Activated CD8-positive, alpha-beta memory T cell treated with anti-CD3 and anti-CD28 coated beads for 36 hours (primary cell): ENCODE measurements around the gene MYCBP. TPM values are rescaled to one million over a fixed set of nuclear protein-coding genes. Genes with fewer than 3 reads are reported as not detected.
"Not testable (repeated sequence)": the region's sequence is repeated elsewhere in the genome, so short reads cannot be mapped to it uniquely, and the experiment has no call there.

Experiments used
- CTCF ChIA-PET: fragments of 350-600 bp; sonication (Branson Sonifier 250); formaldehyde crosslinking; loops from one replicate; lab custom pipeline; 2021; ENCODE audit warnings: antibody characterized with exemption; lab: Charles Lee
- POLR2A ChIA-PET: fragments of 350-600 bp; sonication (Branson Sonifier 250); formaldehyde crosslinking; loops from one replicate; lab custom pipeline; 2021; ENCODE audit warnings: antibody characterized with exemption; lab: Charles Lee
- total RNA-seq, 2 experiments: library from RNA; stranded (reverse); gene quantifications; one replicate each; pipeline ENCODE4 v1.2.3, GENCODE V29; 2021

Gene MYCBP
- total RNA-seq, 2 experiments from 2014 or later, result 66.4 to 71.9 TPM

DNA sequence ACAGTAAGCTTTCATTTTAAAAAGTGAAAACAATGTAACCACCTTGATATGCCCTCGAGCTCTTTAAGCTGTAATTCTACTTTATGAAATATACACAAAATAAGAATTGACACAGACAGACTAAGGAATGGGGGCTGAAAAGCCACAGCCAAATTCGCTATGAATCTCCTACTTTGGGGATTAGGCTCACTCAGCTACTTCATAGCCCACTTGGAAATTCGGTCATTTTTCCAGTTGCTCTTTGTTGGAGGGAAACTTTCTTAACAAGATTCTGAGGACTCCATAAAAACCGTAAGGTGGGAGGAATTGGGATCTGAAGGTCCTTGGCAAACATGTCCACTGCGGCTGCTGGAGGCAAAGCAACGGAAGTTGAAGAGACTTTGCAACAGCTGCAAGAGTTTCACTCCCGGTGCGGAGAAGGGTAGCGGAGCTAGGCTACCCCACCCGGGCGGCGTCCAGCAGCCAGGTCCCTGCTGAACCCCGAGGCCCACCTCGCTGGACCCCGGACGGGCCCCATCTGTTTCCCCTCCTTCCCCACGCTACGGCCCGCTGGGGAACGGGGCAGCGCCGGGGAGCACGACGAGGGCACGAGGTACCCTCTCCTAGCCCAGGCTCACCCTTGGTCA is 634 bp downstream of the MYCBP start:
- CTCF ChIA-PET, result interaction anchor here (1.3 to 2.4 kb wide), 2 partner anchors 11 to 20 kb away, joined by 3 to 5 read pairs; no protein-coding TSS in a partner anchor
- POLR2A ChIA-PET, result interaction anchor here (0.7 kb wide), 1 partner anchor 154 kb away, joined by 3 read pairs; the partner anchor contains the start of gene NDUFS5

DNA sequence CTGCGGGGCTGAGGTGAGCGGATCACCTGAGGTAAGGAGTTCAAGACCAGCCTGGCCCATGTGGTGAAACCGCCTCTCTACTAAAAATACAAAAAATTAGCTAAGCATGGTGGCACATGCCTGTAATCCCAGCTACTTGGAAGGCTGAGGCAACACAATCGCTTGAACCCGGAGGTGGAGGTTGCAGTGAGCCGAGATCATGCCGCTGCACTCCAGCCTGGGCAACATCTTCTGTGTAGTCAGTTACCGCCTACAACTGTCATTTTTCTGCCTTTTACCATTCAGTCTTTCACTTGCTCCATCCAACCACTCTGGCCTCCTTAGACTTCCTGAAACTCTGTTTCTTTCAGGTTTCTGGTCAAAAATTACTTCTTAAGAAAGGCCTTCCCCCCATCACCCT is 2.2 kb downstream of the MYCBP start:
- ChIA-PET CTCF (no interaction called here), POLR2A (interaction anchor here (0.7 to 1.9 kb wide), 4 partner anchors 12 to 155 kb away, joined by 3 to 7 read pairs (median 4); partner anchors contain the start of genes NDUFS5 and RRAGC)

DNA sequence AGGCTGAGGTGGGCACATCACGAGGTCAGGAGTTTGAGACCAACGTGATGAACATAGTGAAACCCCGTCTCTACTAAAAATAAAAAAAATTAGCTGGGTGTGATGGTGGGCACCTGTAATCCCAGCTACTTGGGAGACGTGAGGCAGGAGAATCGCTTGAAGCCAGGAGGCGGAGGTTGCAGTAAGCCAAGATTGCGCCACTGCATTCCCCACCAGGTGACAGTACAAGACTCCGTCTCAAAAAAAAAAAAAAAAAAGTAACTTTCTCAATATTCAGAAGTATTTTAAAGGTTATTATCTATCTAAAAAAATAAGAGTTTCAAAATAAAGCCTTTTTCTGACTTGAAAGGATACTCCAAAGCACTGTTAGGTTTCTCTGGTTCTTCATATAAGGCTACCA is 5.9 kb downstream of the MYCBP start:
- ChIA-PET POLR2A (no interaction called here), CTCF (no interaction called here)

DNA sequence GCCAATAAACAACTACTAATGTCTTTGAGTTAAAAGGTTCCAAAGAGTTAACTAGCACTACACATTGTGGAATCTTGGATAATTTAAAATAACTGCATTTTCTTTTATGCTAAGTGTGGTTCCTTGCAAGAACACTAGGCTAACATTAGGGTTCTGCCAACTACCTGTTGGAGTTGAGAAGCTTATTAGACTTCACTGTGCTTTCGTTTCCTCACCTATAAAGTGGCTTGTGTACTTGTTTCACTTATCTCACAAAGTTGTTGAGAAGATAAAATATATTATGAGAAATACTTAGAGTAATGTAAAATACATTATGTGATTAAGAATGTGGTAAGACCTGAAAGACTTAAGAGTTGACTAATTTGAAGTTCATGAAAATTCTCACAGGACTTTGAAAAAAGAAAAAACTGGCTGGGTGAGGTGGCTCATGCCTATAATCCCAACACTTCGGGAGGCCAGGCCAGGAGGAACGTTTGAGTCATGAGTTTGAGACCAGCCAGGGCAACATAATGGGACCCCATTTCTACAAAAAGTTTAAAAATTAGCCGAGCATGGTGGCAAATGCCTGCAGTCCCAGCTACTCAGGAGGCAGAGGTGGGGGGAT is 7.9 kb downstream of the MYCBP start:
- POLR2A ChIA-PET, result no interaction called here
- CTCF ChIA-PET, result no interaction called here

- ChIA-PET CTCF (no interaction called here), POLR2A (no interaction called here)
These were observed 12.7 kb downstream of the MYCBP start for GRCh38 chr1:38860454-38860795.

DNA sequence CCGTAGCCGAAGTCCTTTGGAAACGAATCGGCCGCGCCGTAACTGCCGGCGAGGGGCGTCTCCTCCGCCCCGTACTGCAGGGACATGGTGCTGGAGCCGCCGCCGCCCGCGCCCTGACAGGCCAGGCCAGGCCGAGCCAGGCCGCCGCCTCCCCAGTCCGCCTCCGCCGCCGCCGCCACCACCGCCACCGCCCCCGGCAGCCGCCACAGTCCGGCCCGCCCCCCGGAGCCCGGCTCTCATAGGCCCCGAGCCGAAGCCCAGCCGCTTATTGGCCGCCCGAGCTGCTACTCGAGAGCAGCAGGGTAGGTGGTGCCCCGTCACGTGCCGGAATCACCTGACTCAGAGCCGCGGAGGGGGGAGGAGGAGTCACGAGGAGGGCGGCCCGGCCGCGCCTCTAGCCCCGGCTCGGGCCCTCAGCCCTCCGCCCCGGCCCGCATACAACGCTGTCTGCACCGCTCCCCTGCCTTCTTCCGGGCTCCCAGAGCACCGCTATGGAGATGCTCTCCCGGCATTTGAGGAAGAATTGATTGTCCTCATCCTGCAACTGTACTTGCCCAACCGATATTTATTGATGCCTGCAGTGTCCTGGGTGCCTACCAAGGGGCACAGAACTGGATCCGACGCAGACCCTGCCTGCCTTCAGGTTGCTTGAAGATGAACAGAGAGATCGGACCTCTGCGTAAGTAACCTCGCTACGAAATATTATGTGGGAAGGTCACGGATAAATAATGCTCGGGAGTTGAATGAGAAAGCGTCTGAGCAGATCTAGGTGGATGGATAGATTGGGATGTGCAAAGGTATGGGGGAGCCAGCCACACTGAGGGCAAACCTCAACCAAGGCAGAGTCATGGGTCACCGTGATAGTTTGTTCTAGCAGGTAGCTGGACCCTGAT is 13.3 kb downstream of the MYCBP start, which contains the start of gene RRAGC:
RRAGC (minus strand) TSS at position 212 of the 893 bp plus-strand sequence; CDS start at position 86, 126 bp downstream.
- CTCF ChIA-PET, result no interaction called here

DNA sequence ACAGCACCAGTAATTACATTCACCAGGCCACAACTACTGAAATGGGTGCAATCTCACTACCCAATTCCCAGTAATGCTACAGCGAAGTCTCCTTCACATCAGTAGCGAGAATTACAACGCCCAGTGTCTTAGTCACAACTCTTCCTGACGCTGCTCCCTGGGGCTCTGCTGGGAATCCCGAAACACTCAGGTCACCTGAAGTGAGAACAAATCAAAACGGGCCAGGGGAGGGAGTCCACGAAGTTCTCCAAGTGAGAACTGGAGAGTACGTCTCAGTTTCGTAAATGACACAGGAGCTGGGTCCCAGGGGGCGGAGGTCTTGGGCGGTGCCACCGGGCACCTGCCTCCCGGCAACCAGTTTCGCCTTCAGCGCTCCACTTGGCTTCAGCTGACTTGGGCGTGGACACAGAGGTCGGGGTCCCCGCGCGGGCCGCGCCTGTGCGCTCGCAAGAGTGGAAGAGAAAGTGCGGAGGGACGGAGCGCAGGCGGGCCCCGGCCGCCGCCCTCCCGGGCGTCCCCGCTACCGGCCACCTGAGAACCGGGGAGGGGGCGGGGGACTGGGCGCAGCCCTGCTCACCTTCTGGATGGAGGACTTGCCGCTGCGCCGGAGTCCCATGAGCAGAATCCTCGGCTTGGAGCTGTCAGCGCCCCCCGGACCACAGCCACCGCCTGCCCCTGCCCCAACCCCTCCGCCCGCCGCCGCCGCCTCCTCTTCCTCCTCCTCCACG is 14.2 kb downstream of the MYCBP start:
- ChIA-PET CTCF (no interaction called here), POLR2A (interaction anchor here (0.6 to 1.2 kb wide), 4 partner anchors 12 to 248 kb away, joined by 3 to 7 read pairs (median 4); partner anchors contain the start of gene NDUFS5)

More for the DNA sequence above, 13.3 kb downstream of the MYCBP start, which contains the start of gene RRAGC:
- POLR2A ChIA-PET, result interaction anchor here (0.9 to 1.2 kb wide), 3 partner anchors 11 to 167 kb away, joined by 3 to 7 read pairs (median 6); partner anchors contain the start of gene NDUFS5

DNA sequence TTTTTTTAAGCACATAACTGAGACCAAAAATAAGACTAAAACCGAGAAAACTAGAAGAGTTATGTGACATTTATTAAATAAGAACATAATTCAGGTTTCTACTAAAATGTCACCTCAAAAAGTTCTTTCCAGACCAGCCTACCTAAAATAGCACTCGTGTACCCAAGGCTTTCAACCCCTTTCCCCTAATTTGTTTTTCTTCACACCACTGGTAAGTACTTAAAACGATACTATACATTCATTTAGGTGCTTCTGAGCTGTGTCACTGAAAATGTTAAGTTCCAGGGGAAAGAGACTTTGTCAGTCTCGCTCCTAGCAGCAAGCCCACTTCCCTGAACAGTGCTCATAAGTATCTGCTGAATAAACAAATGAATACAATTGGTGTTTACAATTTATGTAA is 20.4 kb downstream of the MYCBP start:
- CTCF ChIA-PET, result interaction anchor here (1.0 kb wide), 1 partner anchor 19 kb away, joined by 3 read pairs; no protein-coding TSS in a partner anchor

GRCh38 chr1:38848071-38848470 is 25.1 kb downstream of the MYCBP start:
- CTCF ChIA-PET, result no interaction called here
- POLR2A ChIA-PET, result interaction anchor here (0.6 kb wide), 1 partner anchor 583 kb away, joined by 4 read pairs; no protein-coding TSS in a partner anchor

More for the DNA sequence above, 20.4 kb downstream of the MYCBP start:
- POLR2A ChIA-PET, result interaction anchor here (1.7 to 2.9 kb wide), 3 partner anchors 174 to 825 kb away, joined by 4 to 10 read pairs (median 4); partner anchors contain the start of gene NDUFS5

GRCh38 chr1:38846210-38846609 is 26.9 kb downstream of the MYCBP start:
- ChIA-PET POLR2A (no interaction called here), CTCF (interaction anchor here (1.1 kb wide), 1 partner anchor 152 kb away, joined by 3 read pairs; no protein-coding TSS in a partner anchor)

- CTCF ChIA-PET, result interaction anchor here (1.1 kb wide), 1 partner anchor 153 kb away, joined by 3 read pairs; no protein-coding TSS in a partner anchor
- POLR2A ChIA-PET, result not testable (repeated sequence)
These were observed 28.1 kb downstream of the MYCBP start for GRCh38 chr1:38845088-38845487.

DNA sequence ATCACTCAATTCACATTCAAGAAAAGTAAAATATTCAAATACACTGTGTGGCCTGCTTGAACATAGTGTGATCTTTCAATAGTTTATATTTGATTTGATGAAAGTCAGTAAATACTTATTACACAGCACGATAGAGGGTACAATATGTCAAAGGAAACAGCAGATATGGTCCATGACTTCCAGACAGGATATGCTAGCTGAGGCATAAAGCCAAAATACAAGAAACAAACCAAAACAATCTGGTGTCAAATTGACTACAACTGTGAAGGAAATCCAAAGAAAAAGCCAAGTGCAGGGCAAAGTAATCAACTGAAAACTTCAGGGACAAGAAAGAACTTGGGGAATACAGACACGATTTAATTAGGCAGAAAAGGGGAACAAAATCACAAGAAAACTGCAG is 32.9 kb downstream of the MYCBP start:
- ChIA-PET CTCF (no interaction called here), POLR2A (interaction anchor here (0.6 kb wide), 1 partner anchor 9 kb away, joined by 3 read pairs; no protein-coding TSS in a partner anchor)

- CTCF ChIA-PET, result no interaction called here
- POLR2A ChIA-PET, result no interaction called here
These were observed 33.8 kb downstream of the MYCBP start for GRCh38 chr1:38839363-38839762.

GRCh38 chr1:38836316-38836715 is 36.8 kb downstream of the MYCBP start:
- CTCF ChIA-PET, POLR2A ChIA-PET: not testable (repeated sequence)

- ChIA-PET CTCF (interaction anchor here (0.6 to 1.2 kb wide), 6 partner anchors 8 to 903 kb away, joined by 3 to 7 read pairs (median 3); no protein-coding TSS in a partner anchor), POLR2A (no interaction called here)
These were observed 38.0 kb downstream of the MYCBP start for GRCh38 chr1:38834937-38835827.

- ChIA-PET POLR2A (no interaction called here), CTCF (interaction anchor here (0.8 to 1.2 kb wide), 2 partner anchors 15 to 804 kb away, joined by 3 read pairs; no protein-coding TSS in a partner anchor)
These were observed 38.8 kb downstream of the MYCBP start for GRCh38 chr1:38834221-38834782.

GRCh38 chr1:38833146-38833545 is 40.0 kb downstream of the MYCBP start:
- ChIA-PET POLR2A (no interaction called here), CTCF (no interaction called here)
